Astrocyte (in vitro differentiated cells and primary cell): ENCODE data around the gene AUTS2. TPM values are rescaled to one million over a fixed set of nuclear protein-coding genes. Genes with fewer than 3 reads are reported as not detected.

Experiments
- DNase-seq: peaks from one replicate; pipeline ENCODE4 v3.0.0-alpha.2; 2010; ENCODE audit warnings: low read depth
- FAIRE-seq: peaks from 2 replicates; lab custom pipeline; 2011; peaks lifted over from hg19 to GRCh38; lab: Jason Lieb, UNC
- H2AFZ ChIP-seq: 2 replicates; pipeline ENCODE4 v1.6.0; 2012; ENCODE audit warnings: low read depth, low read length, inconsistent platforms
- H3K27ac ChIP-seq: 2 replicates; pipeline ENCODE4 v1.5.1; 2011; ENCODE audit warnings: low read depth, low read length, inconsistent platforms
- H3K27me3 ChIP-seq: 2 replicates; pipeline ENCODE4 v1.6.0; 2011; ENCODE audit warnings: low read length, inconsistent platforms; ENCODE audit not compliant: insufficient read depth
- H3K36me3 ChIP-seq: 2 replicates; pipeline ENCODE4 v1.5.1; 2011; ENCODE audit warnings: low read length, inconsistent platforms; ENCODE audit not compliant: insufficient read depth
- H3K4me1 ChIP-seq: 2 replicates; pipeline ENCODE4 v1.5.1; 2011; ENCODE audit warnings: low read length, inconsistent platforms; ENCODE audit not compliant: insufficient read depth
- H3K4me2 ChIP-seq: 2 replicates; pipeline ENCODE4 v1.6.0; 2012; ENCODE audit warnings: low read length, inconsistent platforms
- H3K4me3 ChIP-seq: 2 replicates; pipeline ENCODE4 v1.5.1; 2011; ENCODE audit warnings: low read depth, mild to moderate bottlenecking, low read length, inconsistent platforms; ENCODE audit not compliant: insufficient read depth
- H3K79me2 ChIP-seq: 2 replicates; pipeline ENCODE4 v1.6.0; 2012; ENCODE audit warnings: mild to moderate bottlenecking, low read length, inconsistent platforms; ENCODE audit not compliant: insufficient read depth
- H3K9ac ChIP-seq: 2 replicates; pipeline ENCODE4 v1.6.0; 2012; ENCODE audit warnings: mild to moderate bottlenecking, low read length, inconsistent platforms
- H3K9me3 ChIP-seq: 2 replicates; pipeline ENCODE4 v1.5.1; 2012; ENCODE audit warnings: low read depth, mild to moderate bottlenecking, low read length, inconsistent platforms; ENCODE audit not compliant: insufficient read depth
- H4K20me1 ChIP-seq: 2 replicates; pipeline ENCODE4 v1.6.0; 2012; ENCODE audit warnings: low read length, inconsistent platforms; ENCODE audit not compliant: insufficient read depth
- H3K27ac Mint-ChIP-seq: one replicate; pipeline ENCODE4 v1.8.0; 2021; ENCODE audit warnings: mild to moderate bottlenecking, mixed read lengths; ENCODE audit not compliant: unreplicated experiment
- H3K27me3 Mint-ChIP-seq: one replicate; pipeline ENCODE4 v1.8.0; 2021; ENCODE audit warnings: low read depth, mixed read lengths; ENCODE audit not compliant: unreplicated experiment
- H3K36me3 Mint-ChIP-seq: one replicate; pipeline ENCODE4 v1.8.0; 2021; ENCODE audit warnings: low read depth, mixed read lengths; ENCODE audit not compliant: unreplicated experiment
- H3K4me1 Mint-ChIP-seq: one replicate; pipeline ENCODE4 v1.8.0; 2021; ENCODE audit warnings: low read depth, mixed read lengths; ENCODE audit not compliant: unreplicated experiment
- H3K4me3 Mint-ChIP-seq: one replicate; pipeline ENCODE4 v1.8.0; 2021; ENCODE audit warnings: mild to moderate bottlenecking, moderate library complexity, mixed read lengths; ENCODE audit not compliant: unreplicated experiment
- H3K9me3 Mint-ChIP-seq: one replicate; pipeline ENCODE4 v1.8.0; 2021; ENCODE audit warnings: mild to moderate bottlenecking, mixed read lengths; ENCODE audit not compliant: unreplicated experiment
- EZH2 ChIP-seq: IDR thresholded peaks from 2 replicates; pipeline ENCODE4 v1.6.1; 2012; ENCODE audit warnings: mild to moderate bottlenecking, low read length, inconsistent platforms; ENCODE audit not compliant: insufficient read depth
- total RNA-seq: library from RNA; stranded (reverse); gene quantifications from 2 replicates; pipeline ENCODE4 v1.2.1, GENCODE V29; 2021
- TF ChIP-seq, protein P1 (sequence below): IDR thresholded peaks from 2 replicates; pipeline ENCODE4 v1.5.1; 2011; ENCODE audit warnings: low read depth, mild to moderate bottlenecking, inconsistent platforms, low read length, moderate library complexity; ENCODE audit not compliant: insufficient read depth

Gene AUTS2
- total RNA-seq, 1 donor from 2014 or later: 73.2 TPM

DNA sequence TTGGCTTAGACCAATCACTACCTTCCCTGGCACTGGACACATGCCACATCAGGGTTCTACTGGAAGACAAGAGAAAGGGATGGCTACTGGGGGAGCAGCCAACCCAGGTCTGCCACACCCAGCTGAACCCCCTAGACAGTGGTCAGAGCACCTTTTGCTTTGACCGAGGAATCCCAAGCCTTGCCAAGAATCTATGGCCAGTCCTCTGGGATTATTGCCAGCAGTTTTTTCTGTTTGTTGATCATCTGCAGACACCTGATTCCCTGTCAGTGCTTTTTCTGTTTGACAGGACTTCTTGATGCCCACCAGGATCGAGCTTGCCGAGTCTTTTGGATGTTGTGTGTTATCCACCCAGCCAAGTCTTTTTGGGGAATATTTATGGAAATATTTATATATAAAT lies 1057.4 kb downstream of the AUTS2 start:
- Mint-ChIP-seq H3K27me3 (no peaks in the 10 kb centered on the region), H3K36me3 (no peaks in the 10 kb centered on the region), H3K9me3 (no peaks in the 10 kb centered on the region), H3K4me3 (no peak overlapping the region), H3K27ac (no peak overlapping the region), H3K4me1 (peaks cover 1% of the 10 kb centered on the region)
- Histone ChIP-seq H3K9me3 (no peaks in the 10 kb centered on the region), H3K4me1 (no peaks in the 10 kb centered on the region), H3K4me2 (no peak overlapping the region), H3K9ac (no peak overlapping the region), H3K4me3 (no peak overlapping the region), H3K79me2 (no peaks in the 10 kb centered on the region), H3K27me3 (no peaks in the 10 kb centered on the region), H3K27ac (no peak overlapping the region), H4K20me1 (no peaks in the 10 kb centered on the region), H2AFZ (no peak overlapping the region), H3K36me3 (no peaks in the 10 kb centered on the region)
- no peak for FAIRE-seq
- TF ChIP-seq, protein P1, sequence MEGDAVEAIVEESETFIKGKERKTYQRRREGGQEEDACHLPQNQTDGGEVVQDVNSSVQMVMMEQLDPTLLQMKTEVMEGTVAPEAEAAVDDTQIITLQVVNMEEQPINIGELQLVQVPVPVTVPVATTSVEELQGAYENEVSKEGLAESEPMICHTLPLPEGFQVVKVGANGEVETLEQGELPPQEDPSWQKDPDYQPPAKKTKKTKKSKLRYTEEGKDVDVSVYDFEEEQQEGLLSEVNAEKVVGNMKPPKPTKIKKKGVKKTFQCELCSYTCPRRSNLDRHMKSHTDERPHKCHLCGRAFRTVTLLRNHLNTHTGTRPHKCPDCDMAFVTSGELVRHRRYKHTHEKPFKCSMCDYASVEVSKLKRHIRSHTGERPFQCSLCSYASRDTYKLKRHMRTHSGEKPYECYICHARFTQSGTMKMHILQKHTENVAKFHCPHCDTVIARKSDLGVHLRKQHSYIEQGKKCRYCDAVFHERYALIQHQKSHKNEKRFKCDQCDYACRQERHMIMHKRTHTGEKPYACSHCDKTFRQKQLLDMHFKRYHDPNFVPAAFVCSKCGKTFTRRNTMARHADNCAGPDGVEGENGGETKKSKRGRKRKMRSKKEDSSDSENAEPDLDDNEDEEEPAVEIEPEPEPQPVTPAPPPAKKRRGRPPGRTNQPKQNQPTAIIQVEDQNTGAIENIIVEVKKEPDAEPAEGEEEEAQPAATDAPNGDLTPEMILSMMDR: no peak
- TF ChIP-seq EZH2: no peak
- DNase-seq: no peak

DNA sequence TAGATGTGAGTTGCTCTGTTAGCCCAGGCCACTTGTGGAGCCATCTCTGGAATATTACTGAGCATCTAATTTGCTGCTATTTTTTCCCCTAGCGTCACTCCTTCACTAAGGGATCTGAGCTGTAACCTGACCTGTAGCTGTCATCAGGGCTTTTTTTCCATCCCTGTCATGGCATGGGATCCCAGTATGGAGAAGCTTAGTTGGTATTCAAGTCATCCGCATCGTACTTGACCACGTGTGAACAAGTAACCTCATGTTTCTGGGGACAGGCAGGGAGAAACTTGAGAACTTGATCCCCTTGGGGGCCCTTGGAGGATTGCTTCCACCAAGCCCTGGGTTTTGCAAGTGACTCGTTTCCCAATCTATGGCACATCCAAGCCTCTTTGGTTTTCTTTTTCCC lies 1059.3 kb downstream of the AUTS2 start:
- H3K79me2 ChIP-seq: no peaks in the 10 kb centered on the region
- FAIRE-seq (no peak), DNase-seq (no peak)
- Mint-ChIP-seq H3K27me3 (peaks cover 2% of the 10 kb centered on the region), H3K9me3 (no peaks in the 10 kb centered on the region), H3K4me3 (no peak overlapping the region), H3K36me3 (peaks cover 7% of the 10 kb centered on the region), H3K4me1 (no peaks in the 10 kb centered on the region), H3K27ac (peak overlapping the region; percentile 31)
- no peak overlapping the region for H3K9ac ChIP-seq
- no peak overlapping the region for H3K4me3 ChIP-seq
- no peaks in the 10 kb centered on the region for H3K9me3 ChIP-seq
- H3K4me2 ChIP-seq: no peak overlapping the region
- H3K4me1 ChIP-seq: no peaks in the 10 kb centered on the region
- H3K27me3 ChIP-seq: no peaks in the 10 kb centered on the region
- no peak overlapping the region for H2AFZ ChIP-seq
- TF ChIP-seq EZH2: no peak
- TF ChIP-seq, protein P1: no peak
- no peak overlapping the region for H3K27ac ChIP-seq
- no peaks in the 10 kb centered on the region for H4K20me1 ChIP-seq
- H3K36me3 ChIP-seq: no peaks in the 10 kb centered on the region

DNA sequence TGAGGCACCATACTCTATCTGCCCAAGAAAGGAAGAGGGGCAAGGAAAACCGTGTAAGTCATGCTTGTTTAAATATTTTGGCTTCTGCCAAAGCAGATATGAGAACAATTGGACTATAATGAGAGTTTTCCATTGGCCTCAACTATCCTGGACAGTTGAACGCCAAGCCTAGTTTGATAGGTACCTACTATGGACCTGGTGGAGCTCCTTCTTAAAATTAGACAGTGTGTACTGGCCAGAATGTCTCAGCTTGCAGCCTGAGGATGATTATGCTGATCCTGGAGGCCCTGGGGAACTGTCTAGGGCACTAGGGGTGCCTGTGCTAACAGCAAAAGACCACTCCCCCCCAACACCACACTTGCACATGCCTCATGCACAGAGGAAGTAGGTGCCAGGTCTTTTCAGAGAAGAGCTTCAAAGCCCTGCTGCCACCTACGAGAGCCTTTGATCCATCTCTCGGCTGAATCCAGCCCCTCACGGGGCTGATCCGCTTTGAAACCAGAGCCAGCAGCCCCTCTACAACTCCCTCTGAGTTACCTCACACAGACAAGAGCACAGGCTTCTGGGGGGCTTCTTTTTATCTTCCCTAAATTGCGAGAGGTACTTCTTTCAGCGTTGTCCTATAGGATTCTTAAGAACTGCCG lies 1059.8 kb downstream of the AUTS2 start:
- no peaks in the 10 kb centered on the region for H3K4me1 ChIP-seq
- Mint-ChIP-seq H3K4me1 (no peaks in the 10 kb centered on the region), H3K36me3 (peaks cover 7% of the 10 kb centered on the region), H3K27ac (no peak overlapping the region), H3K9me3 (no peaks in the 10 kb centered on the region), H3K27me3 (peaks cover 2% of the 10 kb centered on the region), H3K4me3 (no peak overlapping the region)
- H3K9me3 ChIP-seq: no peaks in the 10 kb centered on the region
- H3K4me2 ChIP-seq: no peak overlapping the region
- TF ChIP-seq, protein P1: no peak
- TF ChIP-seq EZH2: no peak
- H3K4me3 ChIP-seq: no peak overlapping the region
- H3K9ac ChIP-seq: no peak overlapping the region
- H4K20me1 ChIP-seq: no peaks in the 10 kb centered on the region
- H3K79me2 ChIP-seq: no peaks in the 10 kb centered on the region
- DNase-seq (no peak), FAIRE-seq (no peak)
- no peaks in the 10 kb centered on the region for H3K36me3 ChIP-seq
- H3K27me3 ChIP-seq: no peaks in the 10 kb centered on the region
- H3K27ac ChIP-seq: no peak overlapping the region
- H2AFZ ChIP-seq: no peak overlapping the region
